Activated CD4-positive, alpha-beta T cell treated with anti-CD3 and anti-CD28 coated beads for 48 hours (primary cell): ENCODE data around the gene IGLON5.

ENCODE experiments used
- DNase-seq: peaks from one replicate; pipeline ENCODE4 v3.0.0-alpha.2; 2020

IGLON5 gene

GRCh38 chr19:51366389-51367254 is 55.2 kb downstream of the IGLON5 start:
- peak; percentile 97 for DNase-seq

- no peak for DNase-seq
Observed at GRCh38 chr19:51367255-51367564, 55.8 kb downstream of the IGLON5 start.

- DNase-seq, result peak; percentile 100
Observed at GRCh38 chr19:51367565-51368365, 56.3 kb downstream of the IGLON5 start.

- DNase-seq, result peak; percentile 49
Observed at GRCh38 chr19:51368366-51369282, 57.2 kb downstream of the IGLON5 start, which contains the start of gene CLDND2. Gene CLDND2, minus strand, starts transcription at chr19:51369003. Its CDS starts 426 bp downstream, at chr19:51368577.

- DNase-seq, result no peak
Observed at GRCh38 chr19:51370230-51370629, 58.8 kb downstream of the IGLON5 start.

- DNase-seq, result no peak
Observed at GRCh38 chr19:51371186-51371690, 59.8 kb downstream of the IGLON5 start.

GRCh38 chr19:51372021-51372648 is 60.7 kb downstream of the IGLON5 start:
- no peak for DNase-seq

- peak; percentile 87 for DNase-seq
Observed at GRCh38 chr19:51372649-51373504, 61.4 kb downstream of the IGLON5 start, which contains the start of gene NKG7. Gene NKG7, minus strand, starts transcription at chr19:51372654. Its CDS starts 119 bp downstream, at chr19:51372535.

- peak; percentile 66 for DNase-seq
Observed at GRCh38 chr19:51375504-51376221, 64.2 kb downstream of the IGLON5 start.

GRCh38 chr19:51377422-51377821 is 66.0 kb downstream of the IGLON5 start:
- no peak for DNase-seq

- DNase-seq, result no peak
Observed at GRCh38 chr19:51380379-51380778, 68.9 kb downstream of the IGLON5 start.
